Memory B cell (primary cell): ENCODE measurements around the gene DNAJA3.
"Not testable (repeated sequence)": the region's sequence is repeated elsewhere in the genome, so short reads cannot be mapped to it uniquely, and the experiment has no call there.

Experiments used
- ATAC-seq: fragments of 150-1000 bp; cut with Tn5 transposase; 2 replicates; pipeline ENCODE4 v1.10.0; 2021; ENCODE audit warnings: low read depth, mild to moderate bottlenecking, moderate library complexity
- DNase-seq, 2 donors: peaks; one replicate each; pipeline ENCODE4 v3.0.0; 2022; ENCODE audit warnings: low spot score in 2 of 2
- H3K27ac Mint-ChIP-seq: one replicate; pipeline ENCODE4 v1.8.0; 2022; ENCODE audit warnings: mild to moderate bottlenecking, moderate library complexity, mixed read lengths
- H3K27me3 Mint-ChIP-seq: one replicate; pipeline ENCODE4 v1.8.0; 2022; ENCODE audit warnings: mixed read lengths
- H3K36me3 Mint-ChIP-seq: one replicate; pipeline ENCODE4 v1.8.0; 2022; ENCODE audit warnings: mild to moderate bottlenecking, mixed read lengths
- H3K4me1 Mint-ChIP-seq: one replicate; pipeline ENCODE4 v1.8.0; 2022; ENCODE audit warnings: mixed read lengths
- H3K4me3 Mint-ChIP-seq: one replicate; pipeline ENCODE4 v1.8.0; 2022; ENCODE audit warnings: mild to moderate bottlenecking, moderate library complexity, mixed read lengths
- H3K9me3 Mint-ChIP-seq: one replicate; pipeline ENCODE4 v1.8.0; 2022; ENCODE audit warnings: mixed read lengths

DNAJA3 gene

GRCh38 chr16:4392382-4393239, 33.1 kb upstream of the DNAJA3 start:
- Mint-ChIP-seq H3K4me1 (peaks cover 3% of the 10 kb centered on the region), H3K27ac (no peak overlapping the region), H3K9me3 (no peaks in the 10 kb centered on the region), H3K4me3 (no peak overlapping the region), H3K27me3 (no peaks in the 10 kb centered on the region), H3K36me3 (peaks cover 23% of the 10 kb centered on the region)
- ATAC-seq (no peak), DNase-seq (no peak)

- Mint-ChIP-seq H3K4me1 (peaks cover 3% of the 10 kb centered on the region), H3K27me3 (no peaks in the 10 kb centered on the region), H3K9me3 (no peaks in the 10 kb centered on the region), H3K27ac (no peak overlapping the region), H3K36me3 (peaks cover 23% of the 10 kb centered on the region), H3K4me3 (no peak overlapping the region)
- no peak for ATAC-seq
- DNase-seq, result no peak
These were observed 32.4 kb upstream of the DNAJA3 start for GRCh38 chr16:4393240-4393600.

GRCh38 chr16:4393850-4394249, 31.8 kb upstream of the DNAJA3 start:
- H3K4me1 Mint-ChIP-seq, H3K9me3 Mint-ChIP-seq, DNase-seq, H3K27ac Mint-ChIP-seq, H3K27me3 Mint-ChIP-seq, H3K4me3 Mint-ChIP-seq, ATAC-seq: not testable (repeated sequence)
- H3K36me3 Mint-ChIP-seq, result peaks cover 22% of the 10 kb centered on the region

- ATAC-seq (no peak), DNase-seq (no peak)
- peaks cover 27% of the 10 kb centered on the region for H3K36me3 Mint-ChIP-seq
- H3K4me1 Mint-ChIP-seq, result peaks cover 5% of the 10 kb centered on the region
- H3K4me3 Mint-ChIP-seq, result no peak overlapping the region
- H3K9me3 Mint-ChIP-seq, result no peaks in the 10 kb centered on the region
- H3K27ac Mint-ChIP-seq, result peak overlapping the region; percentile 56
- no peaks in the 10 kb centered on the region for H3K27me3 Mint-ChIP-seq
These were observed 30.5 kb upstream of the DNAJA3 start for GRCh38 chr16:4395055-4395726.

GRCh38 chr16:4399001-4399730, 26.5 kb upstream of the DNAJA3 start:
- peaks cover 19% of the 10 kb centered on the region for H3K4me1 Mint-ChIP-seq
- no peak overlapping the region for H3K27ac Mint-ChIP-seq
- H3K9me3 Mint-ChIP-seq, result no peaks in the 10 kb centered on the region
- H3K4me3 Mint-ChIP-seq, result no peak overlapping the region
- no peak for ATAC-seq
- H3K27me3 Mint-ChIP-seq, result no peaks in the 10 kb centered on the region
- H3K36me3 Mint-ChIP-seq, result peaks cover 28% of the 10 kb centered on the region
- no peak for DNase-seq

- peaks cover 33% of the 10 kb centered on the region for H3K36me3 Mint-ChIP-seq
- H3K9me3 Mint-ChIP-seq, result no peaks in the 10 kb centered on the region
- no peak for ATAC-seq
- peak overlapping the region; percentile 88 for H3K27ac Mint-ChIP-seq
- peaks cover 22% of the 10 kb centered on the region for H3K4me1 Mint-ChIP-seq
- no peak for DNase-seq
- H3K27me3 Mint-ChIP-seq, result no peaks in the 10 kb centered on the region
- H3K4me3 Mint-ChIP-seq, result no peak overlapping the region
These were observed 24.6 kb upstream of the DNAJA3 start for GRCh38 chr16:4401094-4401501.

GRCh38 chr16:4401510-4401909, 24.2 kb upstream of the DNAJA3 start:
- Mint-ChIP-seq H3K27me3 (no peaks in the 10 kb centered on the region), H3K36me3 (peaks cover 34% of the 10 kb centered on the region), H3K4me3 (no peak overlapping the region), H3K9me3 (no peaks in the 10 kb centered on the region), H3K27ac (peak overlapping the region; percentile 88), H3K4me1 (peaks cover 22% of the 10 kb centered on the region)
- no peak for ATAC-seq
- DNase-seq, result no peak

GRCh38 chr16:4402439-4403132, 23.1 kb upstream of the DNAJA3 start:
- peaks cover 22% of the 10 kb centered on the region for H3K4me1 Mint-ChIP-seq
- ATAC-seq, result peak; percentile 53
- no peak overlapping the region for H3K4me3 Mint-ChIP-seq
- H3K9me3 Mint-ChIP-seq, result no peaks in the 10 kb centered on the region
- DNase-seq, result peak; percentile 76 to 79
- H3K27ac Mint-ChIP-seq, result peak overlapping the region; percentile 88
- H3K36me3 Mint-ChIP-seq, result peaks cover 35% of the 10 kb centered on the region
- H3K27me3 Mint-ChIP-seq, result no peaks in the 10 kb centered on the region

- Mint-ChIP-seq H3K4me3 (no peak overlapping the region), H3K9me3 (no peaks in the 10 kb centered on the region), H3K27me3 (no peaks in the 10 kb centered on the region), H3K4me1 (peaks cover 22% of the 10 kb centered on the region), H3K27ac (peak overlapping the region; percentile 88), H3K36me3 (peaks cover 35% of the 10 kb centered on the region)
- ATAC-seq (no peak), DNase-seq (no peak)
These were observed 22.3 kb upstream of the DNAJA3 start for GRCh38 chr16:4403133-4403949.

- Mint-ChIP-seq H3K27ac (peak overlapping the region; percentile 88), H3K4me1 (peaks cover 22% of the 10 kb centered on the region), H3K9me3 (no peaks in the 10 kb centered on the region), H3K36me3 (peaks cover 31% of the 10 kb centered on the region), H3K27me3 (no peaks in the 10 kb centered on the region), H3K4me3 (no peak overlapping the region)
- DNase-seq (peak; percentile 64), ATAC-seq (peak; percentile 35)
These were observed 21.3 kb upstream of the DNAJA3 start for GRCh38 chr16:4404247-4404966.

- H3K27me3 Mint-ChIP-seq, result no peaks in the 10 kb centered on the region
- peaks cover 19% of the 10 kb centered on the region for H3K4me1 Mint-ChIP-seq
- H3K27ac Mint-ChIP-seq, result peak overlapping the region; percentile 88
- H3K4me3 Mint-ChIP-seq, result no peak overlapping the region
- ATAC-seq (peak; percentile 8), DNase-seq (no peak)
- H3K9me3 Mint-ChIP-seq, result no peaks in the 10 kb centered on the region
- peaks cover 26% of the 10 kb centered on the region for H3K36me3 Mint-ChIP-seq
These were observed 20.5 kb upstream of the DNAJA3 start for GRCh38 chr16:4404967-4405696.
